Naive B cell (primary cell): ENCODE data around the gene INTS6. TPM values are rescaled to one million over a fixed set of nuclear protein-coding genes. Genes with fewer than 3 reads are reported as not detected.
"Not testable (repeated sequence)": the region's sequence is repeated elsewhere in the genome, so short reads cannot be mapped to it uniquely, and the experiment has no call there.

Experiments used
- ATAC-seq, 2 donors: fragments of 150-1000 bp; cut with Tn5 transposase; 2 replicates each; pipeline ENCODE4 v1.10.0; 2021; ENCODE audit warnings: low read depth in 2 of 2, mild to moderate bottlenecking in 2 of 2, moderate library complexity in 2 of 2
- DNase-seq: peaks from one replicate; pipeline ENCODE4 v3.0.0; 2022
- H3K27ac Mint-ChIP-seq, 6 donors: one replicate each; pipeline ENCODE4 v1.8.0; 2020 to 2022; ENCODE audit warnings: mild to moderate bottlenecking in 6 of 6, mixed read lengths in 6 of 6, moderate library complexity in 5 of 6, inconsistent platforms in 2 of 6
- H3K27me3 Mint-ChIP-seq, 3 donors: one replicate each; pipeline ENCODE4 v1.8.0; 2021 to 2022; ENCODE audit warnings: mixed read lengths in 3 of 3, mild to moderate bottlenecking in 1 of 3
- H3K36me3 Mint-ChIP-seq, 2 donors: one replicate each; pipeline ENCODE4 v1.8.0; 2020 to 2022; ENCODE audit warnings: mixed read lengths in 2 of 2, inconsistent platforms in 1 of 2, mild to moderate bottlenecking in 1 of 2
- H3K4me1 Mint-ChIP-seq, 3 donors: one replicate each; pipeline ENCODE4 v1.8.0; 2020 to 2022; ENCODE audit warnings: mixed read lengths in 3 of 3, inconsistent platforms in 1 of 3, mild to moderate bottlenecking in 1 of 3, moderate library complexity in 1 of 3
- H3K4me3 Mint-ChIP-seq, 8 donors: one replicate each; pipeline ENCODE4 v1.8.0; 2020 to 2022; ENCODE audit warnings: mild to moderate bottlenecking in 8 of 8, mixed read lengths in 8 of 8, moderate library complexity in 8 of 8, inconsistent platforms in 2 of 8
- H3K9me3 Mint-ChIP-seq, 7 donors: one replicate each; pipeline ENCODE4 v1.8.0; 2020 to 2022; ENCODE audit warnings: mixed read lengths in 7 of 7, mild to moderate bottlenecking in 5 of 7, inconsistent platforms in 2 of 7, moderate library complexity in 1 of 7
- polyA plus RNA-seq, 6 donors: library from polyadenylated mRNA; unstranded; fragments of 300-500 nt; fragmentation: Illumina TruSeq; gene quantifications; one replicate each; pipeline ENCODE4 v1.2.3, GENCODE V29; 2021; ENCODE audit warnings: low read depth in 6 of 6

Gene INTS6
- polyA plus RNA-seq, 6 donors from 2014 or later: 20.6 to 33.5 (median 26.7) TPM

DNA sequence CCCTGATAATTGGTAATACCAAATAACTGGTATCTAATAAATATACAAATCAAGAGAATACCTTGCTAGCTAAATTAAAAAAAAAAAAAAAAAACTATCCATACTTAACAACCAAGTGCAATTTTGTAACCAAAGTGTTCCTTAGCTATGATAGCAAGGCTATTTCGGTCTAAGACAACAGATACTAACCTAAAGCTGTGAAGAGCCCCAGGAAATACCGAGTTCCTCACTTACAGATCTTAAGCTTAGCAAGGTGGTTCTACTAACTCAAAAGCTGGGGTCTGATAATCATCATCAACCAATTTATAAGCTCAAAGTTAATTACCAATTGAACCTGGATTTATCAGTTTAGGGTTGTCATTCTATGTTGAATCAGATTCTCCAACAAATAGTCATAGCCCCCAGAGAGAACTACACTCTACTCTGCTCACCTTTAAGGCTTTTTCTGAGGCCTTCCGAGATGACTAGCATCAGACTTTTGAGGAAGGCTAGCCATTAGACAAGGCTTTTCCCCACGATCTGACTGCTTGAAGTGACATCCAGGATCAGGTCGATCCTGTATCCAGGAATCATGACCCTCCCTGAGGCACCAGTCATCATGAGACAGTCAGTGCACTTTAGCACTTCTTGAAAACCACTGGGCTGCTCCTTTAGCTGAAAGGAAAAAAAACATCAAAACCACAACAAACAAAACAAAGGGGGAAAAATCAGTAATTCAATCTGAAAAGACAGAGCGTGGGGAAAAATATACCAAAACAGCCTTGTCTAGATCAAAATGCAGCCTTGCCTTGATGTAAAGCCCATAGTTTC is 31.9 kb downstream of the INTS6 start:
- H3K9me3 Mint-ChIP-seq: peaks cover 0 to 2% (median 0%) of the 10 kb centered on the region in 7 donors
- H3K4me1 Mint-ChIP-seq: peaks cover 47 to 69% (median 65%) of the 10 kb centered on the region in 3 donors
- H3K27ac Mint-ChIP-seq: peak overlapping the region in 5 of 6 donors; percentile 72 to 94 (median 81)
- no peaks in the 10 kb centered on the region for H3K27me3 Mint-ChIP-seq
- DNase-seq (no peak), ATAC-seq (no peak)
- H3K36me3 Mint-ChIP-seq: no peaks in the 10 kb centered on the region
- H3K4me3 Mint-ChIP-seq: peak overlapping the region in 6 of 8 donors; percentile 5 to 80 (median 24)

DNA sequence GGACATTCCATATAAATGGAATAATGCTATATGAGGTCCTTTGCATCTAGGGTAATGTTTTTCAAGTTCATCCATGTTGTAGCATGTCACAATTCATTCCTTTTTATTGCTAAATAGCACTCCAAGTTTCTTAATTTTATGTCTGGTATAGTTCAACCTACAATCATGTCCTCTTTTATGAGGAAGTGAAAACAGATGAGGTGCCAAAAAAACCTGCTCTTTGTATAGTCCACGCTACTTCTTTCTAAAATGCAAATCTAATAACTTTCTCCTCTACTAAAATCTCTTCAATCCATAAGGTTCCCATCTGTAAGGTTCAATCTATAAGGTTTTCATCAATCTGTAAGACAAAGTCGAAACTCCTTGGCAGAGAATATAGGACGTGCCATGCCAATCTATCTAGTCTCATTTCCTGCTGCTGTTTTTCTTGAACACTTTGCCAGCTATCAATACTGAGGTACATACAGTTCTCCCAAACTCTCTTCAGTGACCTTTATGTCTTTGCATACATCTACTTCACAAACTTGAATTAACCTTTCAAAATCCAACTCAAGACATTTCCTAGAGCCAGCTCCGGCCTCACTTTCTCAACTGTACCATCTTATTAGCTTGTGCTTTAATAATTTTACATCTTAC is 33.7 kb downstream of the INTS6 start:
- Mint-ChIP-seq H3K9me3 (peaks cover 0 to 12% (median 9%) of the 10 kb centered on the region in 7 donors), H3K27ac (peak overlapping the region; percentile 56 to 97 (median 70)), H3K27me3 (no peaks in the 10 kb centered on the region), H3K4me3 (peak overlapping the region; percentile 17 to 78 (median 60)), H3K36me3 (peaks cover 0 to 6% of the 10 kb centered on the region in 2 donors), H3K4me1 (peaks cover 53 to 73% (median 72%) of the 10 kb centered on the region in 3 donors)
- ATAC-seq (peak; percentile 85 to 86), DNase-seq (peak; percentile 34)

DNA sequence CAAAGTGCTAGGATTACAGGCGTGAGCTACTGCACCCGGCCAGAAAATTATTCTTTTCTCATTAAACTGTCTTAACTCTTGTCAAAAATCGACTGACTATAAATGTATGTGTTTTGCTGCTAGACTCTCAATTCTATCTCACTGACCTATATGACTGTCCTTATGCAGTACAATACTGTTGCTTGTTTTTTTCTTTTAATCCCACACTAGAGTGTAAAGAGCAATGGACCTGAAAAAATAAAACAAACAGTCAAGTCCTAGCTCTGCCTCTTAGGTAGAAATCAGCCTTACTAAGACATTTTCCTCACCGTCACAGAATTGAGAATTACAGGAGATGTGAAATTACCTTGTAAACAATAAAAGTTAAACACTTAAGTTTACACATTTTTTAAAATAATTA is 35.1 kb downstream of the INTS6 start:
- H3K4me3 Mint-ChIP-seq: peak overlapping the region in 2 of 8 donors; percentile 16 to 40
- peaks cover 0 to 6% of the 10 kb centered on the region in 2 donors for H3K36me3 Mint-ChIP-seq
- no peak for DNase-seq
- ATAC-seq: no peak
- peaks cover 0 to 12% (median 9%) of the 10 kb centered on the region in 7 donors for H3K9me3 Mint-ChIP-seq
- H3K4me1 Mint-ChIP-seq: peaks cover 53 to 80% (median 78%) of the 10 kb centered on the region in 3 donors
- H3K27me3 Mint-ChIP-seq: no peaks in the 10 kb centered on the region
- H3K27ac Mint-ChIP-seq: peak overlapping the region in 3 of 6 donors; percentile 4 to 94 (median 16)

DNA sequence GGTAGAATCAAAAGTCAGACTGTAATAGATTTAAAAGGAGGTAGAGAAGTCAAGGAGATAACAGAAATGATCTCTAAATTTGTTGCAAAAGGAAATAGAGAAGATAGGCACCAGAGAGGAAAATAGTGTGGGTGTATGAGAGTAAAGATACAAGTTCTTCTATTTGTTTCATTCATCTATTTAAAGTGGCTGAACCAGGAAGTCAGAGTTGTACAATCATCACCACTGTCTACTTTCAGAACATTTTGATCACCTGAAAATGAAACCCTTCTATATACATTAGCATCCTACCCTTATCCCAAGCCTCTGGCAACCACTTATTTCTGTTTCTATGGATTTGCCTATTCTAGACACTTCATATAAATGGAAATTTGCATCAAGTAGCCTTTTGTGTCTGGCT is 36.7 kb downstream of the INTS6 start:
- DNase-seq: peak; percentile 15
- Mint-ChIP-seq H3K4me1 (peaks cover 46 to 71% (median 67%) of the 10 kb centered on the region in 3 donors), H3K9me3 (peaks cover 0 to 12% (median 9%) of the 10 kb centered on the region in 7 donors), H3K4me3 (peak overlapping the region in 6 of 8 donors; percentile 3 to 87 (median 58)), H3K27me3 (no peaks in the 10 kb centered on the region), H3K27ac (peak overlapping the region; percentile 21 to 90 (median 63)), H3K36me3 (peaks cover 0 to 6% of the 10 kb centered on the region in 2 donors)
- peak; percentile 57 to 58 for ATAC-seq

DNA sequence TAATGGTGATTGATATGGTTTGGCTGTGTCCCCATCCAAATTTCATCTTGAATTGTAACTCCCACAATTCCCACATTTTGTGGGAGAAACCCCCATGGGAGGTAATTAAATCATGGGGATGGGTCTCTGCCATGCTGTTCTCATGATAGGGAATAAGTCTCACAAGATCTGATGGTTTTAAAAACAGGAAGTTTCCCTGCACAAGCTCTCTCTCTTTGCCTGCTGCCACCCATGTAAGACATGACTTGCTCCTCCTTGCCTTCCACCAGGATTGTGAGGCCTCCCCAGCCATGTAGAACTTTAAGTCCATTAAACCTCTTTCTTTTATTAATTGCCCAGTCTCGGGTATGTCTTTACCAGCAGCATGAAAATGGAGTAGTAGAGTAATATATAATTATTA is 37.5 kb downstream of the INTS6 start:
- Mint-ChIP-seq H3K27ac (peak overlapping the region in 3 of 6 donors; percentile 21 to 89 (median 78)), H3K9me3 (peaks cover 0 to 12% (median 9%) of the 10 kb centered on the region in 7 donors), H3K4me3 (peak overlapping the region in 1 of 8 donors; percentile 62), H3K4me1 (peaks cover 44 to 64% (median 64%) of the 10 kb centered on the region in 3 donors)
- H3K27me3 Mint-ChIP-seq, H3K36me3 Mint-ChIP-seq, ATAC-seq, DNase-seq: not testable (repeated sequence)

DNA sequence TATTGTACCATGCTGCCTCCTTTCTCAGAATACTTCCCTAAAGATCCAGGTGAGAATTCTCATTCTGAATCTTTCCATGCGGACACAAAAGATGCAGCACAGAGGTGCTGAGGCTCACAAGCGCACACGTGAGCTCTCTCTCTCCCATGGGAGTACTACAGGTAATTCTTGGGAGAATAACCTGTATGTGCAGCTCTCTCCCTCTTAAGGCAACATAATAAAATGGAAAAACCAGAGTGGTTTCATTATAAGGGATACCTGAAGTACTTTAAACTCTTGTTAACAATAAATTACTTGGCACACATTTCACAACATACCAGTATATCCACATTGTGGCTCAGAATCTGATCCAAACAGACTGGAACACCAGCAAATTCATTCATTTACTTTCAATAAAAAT is 40.4 kb downstream of the INTS6 start:
- Mint-ChIP-seq H3K9me3 (peaks cover 0 to 12% (median 9%) of the 10 kb centered on the region in 7 donors), H3K4me3 (no peak overlapping the region), H3K4me1 (peaks cover 32 to 55% (median 47%) of the 10 kb centered on the region in 3 donors), H3K27ac (peak overlapping the region in 2 of 6 donors; percentile 14 to 26), H3K27me3 (no peaks in the 10 kb centered on the region), H3K36me3 (peaks cover 0 to 6% of the 10 kb centered on the region in 2 donors)
- DNase-seq: no peak
- no peak for ATAC-seq

DNA sequence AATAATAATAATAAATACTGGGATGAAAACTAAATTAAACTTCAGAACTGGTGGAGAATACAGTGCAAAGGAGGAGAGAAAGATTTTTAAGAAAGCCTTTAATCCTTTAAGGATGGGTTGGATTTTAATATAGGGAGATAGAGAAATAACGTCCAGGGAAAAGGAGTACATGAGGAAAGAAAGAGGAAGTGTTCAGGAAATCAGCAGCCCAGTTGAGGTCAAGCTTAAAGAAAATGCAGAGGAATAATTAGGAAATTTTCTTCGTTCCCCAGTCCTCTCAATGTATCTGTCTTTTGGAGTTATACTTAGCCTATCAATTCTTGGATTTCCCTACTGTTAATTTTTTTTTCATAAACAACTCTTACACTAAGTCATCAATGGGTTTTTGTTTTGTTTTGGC is 47.7 kb downstream of the INTS6 start:
- no peak for DNase-seq
- Mint-ChIP-seq H3K27me3 (no peaks in the 10 kb centered on the region), H3K4me1 (peaks cover 37 to 65% (median 48%) of the 10 kb centered on the region in 3 donors), H3K27ac (peak overlapping the region in 2 of 6 donors; percentile 40 to 42), H3K36me3 (peaks cover 9 to 24% of the 10 kb centered on the region in 2 donors), H3K4me3 (no peak overlapping the region), H3K9me3 (peaks cover 0 to 2% (median 0%) of the 10 kb centered on the region in 7 donors)
- no peak for ATAC-seq

DNA sequence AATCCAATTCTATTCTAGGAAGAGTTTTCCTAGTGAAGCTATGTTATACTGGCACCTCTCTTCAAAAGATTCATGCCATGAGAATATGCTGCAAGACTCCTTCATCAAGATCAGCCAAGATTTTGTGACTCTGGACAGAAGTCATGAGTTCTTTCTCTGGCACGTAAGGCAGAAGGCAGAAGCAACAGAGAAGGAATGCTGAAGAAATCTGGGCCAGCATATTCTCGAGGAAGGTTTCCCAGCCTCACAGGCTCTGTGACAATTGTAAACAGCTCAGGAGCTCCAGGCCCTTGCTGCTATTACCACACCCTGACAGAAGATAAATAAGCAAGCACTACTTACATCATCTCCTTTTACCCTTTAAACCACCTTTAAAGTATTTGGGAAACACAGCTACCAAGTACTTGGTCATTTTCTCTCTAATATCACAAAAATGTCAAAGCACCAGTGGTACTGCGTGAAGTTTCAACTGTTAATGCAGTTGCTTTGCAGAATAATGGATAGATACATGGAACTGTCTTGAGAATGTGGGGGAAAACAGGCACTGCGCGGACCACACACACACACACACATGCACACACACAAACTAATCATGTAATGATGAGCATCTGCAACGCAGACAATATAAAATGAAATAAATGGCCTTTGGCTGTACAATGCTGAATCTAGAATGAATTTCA is 55.4 kb downstream of the INTS6 start:
- H3K27ac Mint-ChIP-seq: peak overlapping the region in 2 of 6 donors; percentile 47 to 73
- H3K4me3 Mint-ChIP-seq: no peak overlapping the region
- H3K4me1 Mint-ChIP-seq: peaks cover 30 to 48% (median 37%) of the 10 kb centered on the region in 3 donors
- no peaks in the 10 kb centered on the region for H3K27me3 Mint-ChIP-seq
- peaks cover 0 to 12% of the 10 kb centered on the region in 2 donors for H3K36me3 Mint-ChIP-seq
- no peaks in the 10 kb centered on the region for H3K9me3 Mint-ChIP-seq
- no peak for ATAC-seq
- no peak for DNase-seq

DNA sequence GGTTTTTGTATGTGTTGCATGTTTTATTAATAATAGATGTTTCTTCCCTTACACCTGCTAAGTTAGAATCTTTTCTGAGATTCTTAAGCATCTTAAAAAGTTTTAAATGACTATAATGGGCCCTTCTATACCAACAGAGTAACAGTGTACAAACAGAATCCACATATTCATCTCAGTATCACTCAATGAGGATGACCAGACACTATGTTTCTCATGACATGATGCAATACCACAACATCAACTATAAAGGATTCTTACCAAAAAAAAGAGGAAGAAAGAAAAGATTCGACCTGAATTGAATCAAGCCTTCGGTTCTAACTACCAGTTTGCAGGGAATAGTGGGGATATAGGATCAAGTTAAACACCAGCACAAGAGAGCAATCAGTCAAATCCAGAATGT is 56.5 kb downstream of the INTS6 start:
- DNase-seq (no peak), ATAC-seq (peak; percentile 23 to 52)
- Mint-ChIP-seq H3K4me3 (no peak overlapping the region), H3K4me1 (peaks cover 24 to 45% (median 35%) of the 10 kb centered on the region in 3 donors), H3K36me3 (peaks cover 0 to 12% of the 10 kb centered on the region in 2 donors), H3K27ac (peak overlapping the region in 2 of 6 donors; percentile 1 to 29), H3K9me3 (no peaks in the 10 kb centered on the region), H3K27me3 (no peaks in the 10 kb centered on the region)

DNA sequence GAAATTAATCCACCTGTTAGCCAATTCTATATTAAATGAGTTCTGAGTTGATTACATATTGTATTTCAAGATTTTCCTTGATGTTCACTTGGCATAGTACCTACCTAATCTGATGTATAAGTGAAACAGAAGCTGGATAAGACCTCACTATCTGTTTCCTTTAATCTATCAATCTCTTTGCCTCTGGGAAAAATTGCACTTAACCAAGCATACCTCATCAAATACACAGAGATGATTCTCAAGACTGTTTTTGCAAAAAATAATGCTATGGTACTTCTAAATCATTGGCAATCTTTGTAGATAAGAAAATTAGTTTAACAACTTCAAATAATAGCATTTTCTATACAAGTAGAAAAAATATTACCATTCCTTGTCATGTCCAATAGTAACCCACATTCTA is 58.1 kb downstream of the INTS6 start:
- DNase-seq: no peak
- ATAC-seq: no peak
- Mint-ChIP-seq H3K4me1 (peaks cover 15 to 31% (median 27%) of the 10 kb centered on the region in 3 donors), H3K9me3 (no peaks in the 10 kb centered on the region), H3K4me3 (no peak overlapping the region), H3K27me3 (no peaks in the 10 kb centered on the region), H3K36me3 (peaks cover 0 to 10% of the 10 kb centered on the region in 2 donors), H3K27ac (no peak overlapping the region)

DNA sequence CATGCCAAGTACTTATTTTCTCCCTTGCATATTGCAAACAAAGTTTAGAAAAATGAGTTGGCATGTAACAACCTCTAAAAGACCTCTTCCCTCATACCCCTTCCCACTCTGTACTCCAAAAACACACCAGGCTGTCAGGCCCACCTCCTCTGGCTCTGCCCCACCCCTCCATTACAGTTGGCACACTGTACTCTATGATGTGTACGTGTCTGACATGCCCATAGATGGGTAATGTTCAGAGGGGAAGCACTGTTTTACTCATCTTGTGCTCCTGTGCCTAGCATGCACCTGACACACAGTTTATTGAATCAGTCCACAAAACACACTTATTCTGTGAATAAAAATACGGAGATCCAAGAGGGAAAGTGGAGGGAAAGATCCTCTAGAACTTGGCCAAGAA is 67.7 kb downstream of the INTS6 start:
- ATAC-seq: no peak
- Mint-ChIP-seq H3K9me3 (no peaks in the 10 kb centered on the region), H3K4me3 (no peak overlapping the region), H3K27ac (no peak overlapping the region), H3K27me3 (no peaks in the 10 kb centered on the region), H3K36me3 (peaks cover 0 to 13% of the 10 kb centered on the region in 2 donors), H3K4me1 (peaks cover 0 to 4% (median 0%) of the 10 kb centered on the region in 3 donors)
- no peak for DNase-seq

DNA sequence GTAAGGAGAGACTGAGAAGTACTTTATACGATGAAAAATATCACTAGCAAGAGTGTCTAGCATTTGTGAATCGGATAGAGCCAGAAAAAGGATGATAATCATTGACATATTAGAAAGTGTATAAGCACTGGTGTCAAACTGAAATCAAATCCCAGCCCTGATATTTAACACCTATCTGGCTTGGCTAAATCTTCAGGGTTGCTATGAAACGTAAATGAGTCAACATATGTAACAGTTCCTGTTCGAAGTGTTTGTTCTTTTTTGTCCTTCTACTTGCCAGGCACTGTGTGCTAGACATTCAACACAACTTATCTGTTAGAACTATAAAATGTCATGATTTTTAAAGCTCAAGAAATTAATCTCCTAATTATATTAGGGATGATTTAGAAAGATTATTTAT is 72.6 kb downstream of the INTS6 start:
- Mint-ChIP-seq H3K9me3 (no peaks in the 10 kb centered on the region), H3K4me3 (no peak overlapping the region), H3K27ac (peak overlapping the region in 2 of 6 donors; percentile 44 to 84), H3K4me1 (no peaks in the 10 kb centered on the region), H3K27me3 (no peaks in the 10 kb centered on the region), H3K36me3 (peaks cover 0 to 21% of the 10 kb centered on the region in 2 donors)
- DNase-seq (no peak), ATAC-seq (no peak)

DNA sequence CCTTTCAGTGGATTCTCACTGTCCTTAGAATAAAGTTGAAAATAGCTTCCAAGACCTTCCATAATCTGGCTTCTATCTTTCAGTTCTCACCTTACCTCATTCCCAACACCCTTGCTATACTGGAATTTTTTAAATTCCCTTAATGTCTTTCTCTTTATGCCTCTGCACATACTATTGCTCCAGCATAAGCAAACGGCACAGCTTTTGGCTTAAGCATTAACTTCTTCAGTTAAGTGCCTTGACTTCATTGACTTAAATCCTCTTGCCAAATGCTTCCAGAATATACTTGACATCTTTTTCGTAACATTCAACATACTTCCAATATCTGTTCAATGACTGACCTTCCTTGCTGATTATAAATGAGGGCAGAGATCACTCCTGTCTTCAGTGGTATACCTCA is 79.4 kb downstream of the INTS6 start:
- H3K27ac Mint-ChIP-seq: no peak overlapping the region
- H3K27me3 Mint-ChIP-seq: no peaks in the 10 kb centered on the region
- no peaks in the 10 kb centered on the region for H3K9me3 Mint-ChIP-seq
- no peaks in the 10 kb centered on the region for H3K4me1 Mint-ChIP-seq
- H3K36me3 Mint-ChIP-seq: peaks cover 7 to 30% of the 10 kb centered on the region in 2 donors
- ATAC-seq (no peak), DNase-seq (no peak)
- no peak overlapping the region for H3K4me3 Mint-ChIP-seq
